SK-N-SH (cell line): ENCODE data around the gene GRB2. TPM values are rescaled to one million over a fixed set of nuclear protein-coding genes. Genes with fewer than 3 reads are reported as not detected.

Experiments
- CTCF ChIA-PET: fragments of 300-600, 350-600 bp; formaldehyde crosslinking; extraction: SDS; loops from one replicate; lab custom pipeline; 2021; lab: Yijun Ruan, JAX
- POLR2A ChIA-PET: fragments of 350-600 bp; sonication (Branson Sonifier 250); formaldehyde crosslinking; extraction: SDS; loops from one replicate; lab custom pipeline; 2020; ENCODE audit warnings: antibody characterized with exemption, inconsistent platforms; lab: Yijun Ruan, JAX
- DNase-seq: peaks from one replicate; pipeline ENCODE4 v3.0.0; 2012
- H2AFZ ChIP-seq: fragments of 200-600 bp; sonication (generic); 2 replicates; pipeline ENCODE4 v1.8.1; 2016; ENCODE audit warnings: antibody characterized with exemption, mild to moderate bottlenecking, low read depth
- H3F3A ChIP-seq: fragments of 200-600 bp; sonication (generic); replicated peaks from 2 replicates; pipeline ENCODE3; 2016; ENCODE audit warnings: antibody characterized with exemption, mild to moderate bottlenecking; ENCODE audit not compliant: insufficient read depth
- H3K27ac ChIP-seq, 2 experiments: fragments of 200-500 bp in 1 of 2; fragments of 200-600 bp in 1 of 2; sonication (Bioruptor generic) in 1 of 2; sonication (generic), shearing (Covaris generic) in 1 of 2; 2 replicates each; pipeline versions ENCODE4 v1.5.1 to v1.6.1; 2014 to 2016; ENCODE audit warnings: low read depth in 2 of 2, inconsistent platforms in 1 of 2, low read length in 1 of 2, mild to moderate bottlenecking in 1 of 2, mixed read lengths in 1 of 2
- H3K27me3 ChIP-seq: fragments of 200-600 bp; sonication (generic), shearing (Covaris generic); 2 replicates; pipeline ENCODE4 v1.6.1; 2016; ENCODE audit warnings: mixed run types; ENCODE audit not compliant: insufficient read depth
- H3K36me3 ChIP-seq, 2 experiments: fragments of 200-500 bp in 1 of 2; fragments of 200-600 bp in 1 of 2; sonication (Bioruptor generic) in 1 of 2; sonication (generic) in 1 of 2; replicated peaks in 1 of 2; 2 replicates each; pipeline versions ENCODE3 to v1.5.1; 2014 to 2016; ENCODE audit warnings: low read length in 1 of 2, mild to moderate bottlenecking in 1 of 2; ENCODE audit not compliant: insufficient read depth in 2 of 2, control insufficient read depth in 1 of 2
- H3K4me1 ChIP-seq, 2 experiments: fragments of 200-500 bp in 1 of 2; fragments of 200-600 bp in 1 of 2; sonication (Bioruptor generic) in 1 of 2; sonication (generic), shearing (Covaris generic) in 1 of 2; 2 replicates each; pipeline versions ENCODE4 v1.5.1 to v1.6.1; 2014 to 2016; ENCODE audit warnings: low read depth in 1 of 2, low read length in 1 of 2, mixed run types in 1 of 2; ENCODE audit not compliant: insufficient read depth in 2 of 2, control insufficient read depth in 1 of 2
- H3K4me2 ChIP-seq: fragments of 200-600 bp; sonication (generic), shearing (Covaris generic); 2 replicates; pipeline ENCODE4 v1.6.1; 2017; ENCODE audit warnings: mixed run types
- H3K4me3 ChIP-seq, 2 experiments: fragments of 200-500 bp in 1 of 2; fragments of 200-600 bp in 1 of 2; sonication (Bioruptor generic) in 1 of 2; sonication (generic), shearing (Covaris generic) in 1 of 2; 2 replicates each; pipeline versions ENCODE4 v1.5.1 to v1.8.1; 2014 to 2016; ENCODE audit warnings: low read depth in 2 of 2, inconsistent platforms in 1 of 2, low read length in 1 of 2, mild to moderate bottlenecking in 1 of 2, mixed read lengths in 1 of 2, moderate library complexity in 1 of 2
- H3K79me2 ChIP-seq: fragments of 200-600 bp; sonication (generic); 2 replicates; pipeline ENCODE4 v1.8.1; 2017; ENCODE audit warnings: mild to moderate bottlenecking; ENCODE audit not compliant: insufficient read depth
- H3K9ac ChIP-seq: fragments of 200-600 bp; sonication (generic); 2 replicates; pipeline ENCODE4 v1.6.1; 2017; ENCODE audit warnings: mixed run types
- H3K9me2 ChIP-seq: fragments of 200-600 bp; sonication (generic); 2 replicates; pipeline ENCODE4 v1.6.1; 2017; ENCODE audit warnings: mixed run types
- H3K9me3 ChIP-seq: fragments of 200-600 bp; sonication (generic); 2 replicates; pipeline ENCODE4 v1.6.1; 2017; ENCODE audit warnings: mixed run types, mild to moderate bottlenecking, moderate library complexity
- H4K20me1 ChIP-seq: fragments of 200-600 bp; sonication (generic); 2 replicates; pipeline ENCODE4 v1.6.1; 2017; ENCODE audit warnings: mild to moderate bottlenecking, mixed run types; ENCODE audit not compliant: insufficient read depth
- CHD2 ChIP-seq: fragments of 150-350 bp; IDR thresholded peaks from 2 replicates; pipeline ENCODE4 v1.6.1; 2018; ENCODE audit warnings: low read length; ENCODE audit not compliant: partially characterized antibody
- CTCF ChIP-seq: fragments of 200-600 bp; sonication (generic); IDR thresholded peaks from 2 replicates; pipeline ENCODE4 v1.6.1; 2017; ENCODE audit warnings: antibody characterized with exemption, mild to moderate bottlenecking, moderate library complexity
- ELF1 ChIP-seq: IDR thresholded peaks from 2 replicates; pipeline ENCODE4 v1.4.0; 2012
- EZH2phosphoT487 ChIP-seq: fragments of 200-600 bp; sonication (generic); IDR thresholded peaks from 2 replicates; pipeline ENCODE4 v1.6.1; 2017; ENCODE audit warnings: low read depth, mixed run types, mild to moderate bottlenecking, antibody characterized with exemption, moderate library complexity, borderline replicate concordance
- FOXJ3 ChIP-seq: sonication (generic); formaldehyde crosslinking; IDR thresholded peaks from 2 replicates; pipeline ENCODE4 v1.5.1; 2020; ENCODE audit warnings: mild to moderate bottlenecking, missing genetic modification reagents
- GABPA ChIP-seq: IDR thresholded peaks from 2 replicates; pipeline ENCODE4 v1.4.0; 2012; ENCODE audit warnings: low read depth, mild to moderate bottlenecking
- MEF2A ChIP-seq: IDR thresholded peaks from 2 replicates; pipeline ENCODE4 v1.4.0; 2012; ENCODE audit warnings: low read depth, borderline replicate concordance
- MXI1 ChIP-seq: IDR thresholded peaks from 2 replicates; pipeline ENCODE4 v1.6.1; 2012; ENCODE audit warnings: mild to moderate bottlenecking, low read depth, low read length, improper control_type of control experiment
- POLR2AphosphoS5 ChIP-seq: IDR thresholded peaks from 2 replicates; pipeline ENCODE4 v1.6.1; 2012; ENCODE audit warnings: low read depth, low read length
- RFX5 ChIP-seq: IDR thresholded peaks from 2 replicates; pipeline ENCODE4 v1.6.1; 2012; ENCODE audit warnings: mild to moderate bottlenecking, improper control_type of control experiment, low read length
- RXRA ChIP-seq: IDR thresholded peaks from 2 replicates; pipeline ENCODE4 v1.4.0; 2012; ENCODE audit warnings: low read depth, mild to moderate bottlenecking, borderline replicate concordance
- SIN3A ChIP-seq: IDR thresholded peaks from 2 replicates; pipeline ENCODE4 v1.6.1; 2012; ENCODE audit warnings: low read depth, mild to moderate bottlenecking, low read length, moderate library complexity, borderline replicate concordance
- TCF12 ChIP-seq: IDR thresholded peaks from 2 replicates; pipeline ENCODE4 v1.4.0; 2012
- USF1 ChIP-seq: IDR thresholded peaks from 2 replicates; pipeline ENCODE4 v1.4.0; 2012; ENCODE audit warnings: low read depth, borderline replicate concordance
- YY1 ChIP-seq: IDR thresholded peaks from 2 replicates; pipeline ENCODE4 v1.4.0; 2012; ENCODE audit warnings: low read depth, mild to moderate bottlenecking
- WGBS: methylation state at CpG from one replicate; pipeline ENCODE4 v1.1.6; 2017; ENCODE audit warnings: low lambda C conversion rate; 5-methylcytosine and 5-hydroxymethylcytosine counted together
- polyA plus RNA-seq, 3 experiments: library from polyadenylated mRNA; depleted of rRNA; stranded (reverse); fragments of >200 nt; gene quantifications; 2 replicates each; pipeline ENCODE4 v1.2.3, GENCODE V29; 2012
- TF ChIP-seq, protein P1 (sequence below): fragments of 150-350 bp; IDR thresholded peaks from 2 replicates; pipeline ENCODE4 v1.6.1; 2017; ENCODE audit warnings: antibody characterized with exemption, low read length, low read depth, borderline replicate concordance
- TF ChIP-seq, protein P2 (sequence below): IDR thresholded peaks from 2 replicates; pipeline ENCODE4 v1.4.0; 2012; ENCODE audit warnings: low read depth, borderline replicate concordance
- TF ChIP-seq, protein P3 (sequence below): fragments of 150-350 bp; IDR thresholded peaks from 2 replicates; pipeline ENCODE4 v1.6.1; 2016; ENCODE audit warnings: mild to moderate bottlenecking, low read depth, low read length
- TF ChIP-seq, protein P4 (sequence below): IDR thresholded peaks from 2 replicates; pipeline ENCODE4 v1.6.1; 2012; ENCODE audit warnings: mild to moderate bottlenecking, low read depth, low read length, moderate library complexity
- TF ChIP-seq, protein P5 (sequence below): IDR thresholded peaks from 2 replicates; pipeline ENCODE4 v1.4.0; 2012; ENCODE audit warnings: low read depth

GRB2 gene
- polyA plus RNA-seq, 1 of the 3 experiments (the other 2 are of a cell fraction): 89.6 TPM

DNA sequence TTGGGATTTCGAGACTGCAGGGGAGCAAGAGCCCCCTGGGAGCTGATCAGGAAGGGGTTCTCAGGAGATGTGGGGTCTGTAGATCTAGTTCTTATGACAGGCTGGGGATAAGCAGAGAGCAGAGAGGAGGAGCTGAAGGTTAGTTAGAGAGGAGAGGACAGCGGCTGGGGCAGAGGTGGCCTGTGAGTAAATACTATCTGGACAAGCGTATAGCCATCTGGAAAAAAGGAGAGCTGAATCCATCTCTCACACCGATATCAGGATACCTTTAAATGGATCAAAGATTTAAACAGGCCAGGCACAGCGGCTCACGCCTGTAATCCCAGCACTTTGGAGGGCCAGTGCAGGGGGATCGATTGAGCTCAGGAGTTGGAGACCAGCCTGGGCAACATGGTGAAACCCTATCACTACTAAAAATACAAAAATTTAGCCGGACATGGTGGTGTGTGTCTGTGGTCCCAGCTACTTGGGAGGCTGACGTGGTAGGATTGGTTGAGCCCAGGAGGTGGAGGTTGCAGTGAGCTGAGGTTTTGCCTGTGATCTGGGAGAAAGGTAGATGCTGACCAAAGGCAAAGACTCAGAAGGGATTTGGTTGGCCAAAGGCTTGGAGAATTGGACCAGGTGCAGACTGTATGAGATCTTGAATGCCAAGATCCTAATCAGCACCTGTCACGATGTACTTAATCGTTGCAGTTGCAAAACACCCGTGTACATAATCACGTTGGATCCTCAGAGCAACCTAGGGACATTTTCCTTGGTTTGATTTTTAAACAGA lies 97.3 kb downstream of the GRB2 start:
- TF ChIP-seq, protein P1, sequence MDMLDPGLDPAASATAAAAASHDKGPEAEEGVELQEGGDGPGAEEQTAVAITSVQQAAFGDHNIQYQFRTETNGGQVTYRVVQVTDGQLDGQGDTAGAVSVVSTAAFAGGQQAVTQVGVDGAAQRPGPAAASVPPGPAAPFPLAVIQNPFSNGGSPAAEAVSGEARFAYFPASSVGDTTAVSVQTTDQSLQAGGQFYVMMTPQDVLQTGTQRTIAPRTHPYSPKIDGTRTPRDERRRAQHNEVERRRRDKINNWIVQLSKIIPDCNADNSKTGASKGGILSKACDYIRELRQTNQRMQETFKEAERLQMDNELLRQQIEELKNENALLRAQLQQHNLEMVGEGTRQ: no peak
- TF ChIP-seq, protein P2, sequence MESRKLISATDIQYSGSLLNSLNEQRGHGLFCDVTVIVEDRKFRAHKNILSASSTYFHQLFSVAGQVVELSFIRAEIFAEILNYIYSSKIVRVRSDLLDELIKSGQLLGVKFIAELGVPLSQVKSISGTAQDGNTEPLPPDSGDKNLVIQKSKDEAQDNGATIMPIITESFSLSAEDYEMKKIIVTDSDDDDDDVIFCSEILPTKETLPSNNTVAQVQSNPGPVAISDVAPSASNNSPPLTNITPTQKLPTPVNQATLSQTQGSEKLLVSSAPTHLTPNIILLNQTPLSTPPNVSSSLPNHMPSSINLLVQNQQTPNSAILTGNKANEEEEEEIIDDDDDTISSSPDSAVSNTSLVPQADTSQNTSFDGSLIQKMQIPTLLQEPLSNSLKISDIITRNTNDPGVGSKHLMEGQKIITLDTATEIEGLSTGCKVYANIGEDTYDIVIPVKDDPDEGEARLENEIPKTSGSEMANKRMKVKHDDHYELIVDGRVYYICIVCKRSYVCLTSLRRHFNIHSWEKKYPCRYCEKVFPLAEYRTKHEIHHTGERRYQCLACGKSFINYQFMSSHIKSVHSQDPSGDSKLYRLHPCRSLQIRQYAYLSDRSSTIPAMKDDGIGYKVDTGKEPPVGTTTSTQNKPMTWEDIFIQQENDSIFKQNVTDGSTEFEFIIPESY: no peak
- no peak for TF ChIP-seq FOXJ3 (CRISPR knock-in tag)
- TF ChIP-seq SIN3A: no peak
- no peak for TF ChIP-seq ELF1
- TF ChIP-seq TCF12: no peak
- no peak for TF ChIP-seq CTCF
- TF ChIP-seq MEF2A: no peak
- TF ChIP-seq, protein P3, sequence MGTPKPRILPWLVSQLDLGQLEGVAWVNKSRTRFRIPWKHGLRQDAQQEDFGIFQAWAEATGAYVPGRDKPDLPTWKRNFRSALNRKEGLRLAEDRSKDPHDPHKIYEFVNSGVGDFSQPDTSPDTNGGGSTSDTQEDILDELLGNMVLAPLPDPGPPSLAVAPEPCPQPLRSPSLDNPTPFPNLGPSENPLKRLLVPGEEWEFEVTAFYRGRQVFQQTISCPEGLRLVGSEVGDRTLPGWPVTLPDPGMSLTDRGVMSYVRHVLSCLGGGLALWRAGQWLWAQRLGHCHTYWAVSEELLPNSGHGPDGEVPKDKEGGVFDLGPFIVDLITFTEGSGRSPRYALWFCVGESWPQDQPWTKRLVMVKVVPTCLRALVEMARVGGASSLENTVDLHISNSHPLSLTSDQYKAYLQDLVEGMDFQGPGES: no peak
- TF ChIP-seq, protein P4, sequence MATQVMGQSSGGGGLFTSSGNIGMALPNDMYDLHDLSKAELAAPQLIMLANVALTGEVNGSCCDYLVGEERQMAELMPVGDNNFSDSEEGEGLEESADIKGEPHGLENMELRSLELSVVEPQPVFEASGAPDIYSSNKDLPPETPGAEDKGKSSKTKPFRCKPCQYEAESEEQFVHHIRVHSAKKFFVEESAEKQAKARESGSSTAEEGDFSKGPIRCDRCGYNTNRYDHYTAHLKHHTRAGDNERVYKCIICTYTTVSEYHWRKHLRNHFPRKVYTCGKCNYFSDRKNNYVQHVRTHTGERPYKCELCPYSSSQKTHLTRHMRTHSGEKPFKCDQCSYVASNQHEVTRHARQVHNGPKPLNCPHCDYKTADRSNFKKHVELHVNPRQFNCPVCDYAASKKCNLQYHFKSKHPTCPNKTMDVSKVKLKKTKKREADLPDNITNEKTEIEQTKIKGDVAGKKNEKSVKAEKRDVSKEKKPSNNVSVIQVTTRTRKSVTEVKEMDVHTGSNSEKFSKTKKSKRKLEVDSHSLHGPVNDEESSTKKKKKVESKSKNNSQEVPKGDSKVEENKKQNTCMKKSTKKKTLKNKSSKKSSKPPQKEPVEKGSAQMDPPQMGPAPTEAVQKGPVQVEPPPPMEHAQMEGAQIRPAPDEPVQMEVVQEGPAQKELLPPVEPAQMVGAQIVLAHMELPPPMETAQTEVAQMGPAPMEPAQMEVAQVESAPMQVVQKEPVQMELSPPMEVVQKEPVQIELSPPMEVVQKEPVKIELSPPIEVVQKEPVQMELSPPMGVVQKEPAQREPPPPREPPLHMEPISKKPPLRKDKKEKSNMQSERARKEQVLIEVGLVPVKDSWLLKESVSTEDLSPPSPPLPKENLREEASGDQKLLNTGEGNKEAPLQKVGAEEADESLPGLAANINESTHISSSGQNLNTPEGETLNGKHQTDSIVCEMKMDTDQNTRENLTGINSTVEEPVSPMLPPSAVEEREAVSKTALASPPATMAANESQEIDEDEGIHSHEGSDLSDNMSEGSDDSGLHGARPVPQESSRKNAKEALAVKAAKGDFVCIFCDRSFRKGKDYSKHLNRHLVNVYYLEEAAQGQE: no peak
- TF ChIP-seq, protein P5, sequence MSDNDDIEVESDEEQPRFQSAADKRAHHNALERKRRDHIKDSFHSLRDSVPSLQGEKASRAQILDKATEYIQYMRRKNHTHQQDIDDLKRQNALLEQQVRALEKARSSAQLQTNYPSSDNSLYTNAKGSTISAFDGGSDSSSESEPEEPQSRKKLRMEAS: no peak
- TF ChIP-seq RFX5: no peak
- TF ChIP-seq EZH2phosphoT487: no peak
- TF ChIP-seq USF1: no peak
- TF ChIP-seq YY1: no peak
- TF ChIP-seq RXRA: no peak
- TF ChIP-seq MXI1: no peak
- TF ChIP-seq POLR2AphosphoS5: no peak
- no peak for TF ChIP-seq GABPA
- TF ChIP-seq CHD2: no peak
- CTCF ChIA-PET: interaction anchor here (0.5 to 2.7 kb wide), 5 partner anchors 15 to 104 kb away, joined by 3 to 12 read pairs (median 7); partner anchors contain the start of gene SLC25A19

More for the DNA sequence above, 97.3 kb downstream of the GRB2 start:
- POLR2A ChIA-PET: no interaction called here
- Histone ChIP-seq H3K27ac (no peak overlapping the region), H3K79me2 (no peaks in the 10 kb centered on the region), H3K9ac (no peak overlapping the region), H3K4me3 (no peak overlapping the region), H2AFZ (no peak overlapping the region), H3K9me2 (no peaks in the 10 kb centered on the region), H3K4me1 (no peaks in the 10 kb centered on the region), H3K36me3 (no peaks in the 10 kb centered on the region), H3F3A (no peaks in the 10 kb centered on the region), H3K27me3 (no peaks in the 10 kb centered on the region), H4K20me1 (no peaks in the 10 kb centered on the region), H3K9me3 (no peaks in the 10 kb centered on the region), H3K4me2 (no peak overlapping the region)
- DNase-seq: no peak
- WGBS: 78% methylated on average over 13 of the region's 13 CpGs
